Activated T-cell treated with anti-CD3 and anti-CD28 coated beads for 24 hours (primary cell): ENCODE data around the gene TNFRSF1B.

ENCODE experiments used
- DNase-seq: peaks from one replicate; pipeline ENCODE4 v3.0.0-alpha.2; 2020; ENCODE audit warnings: low read depth

TNFRSF1B gene

DNA sequence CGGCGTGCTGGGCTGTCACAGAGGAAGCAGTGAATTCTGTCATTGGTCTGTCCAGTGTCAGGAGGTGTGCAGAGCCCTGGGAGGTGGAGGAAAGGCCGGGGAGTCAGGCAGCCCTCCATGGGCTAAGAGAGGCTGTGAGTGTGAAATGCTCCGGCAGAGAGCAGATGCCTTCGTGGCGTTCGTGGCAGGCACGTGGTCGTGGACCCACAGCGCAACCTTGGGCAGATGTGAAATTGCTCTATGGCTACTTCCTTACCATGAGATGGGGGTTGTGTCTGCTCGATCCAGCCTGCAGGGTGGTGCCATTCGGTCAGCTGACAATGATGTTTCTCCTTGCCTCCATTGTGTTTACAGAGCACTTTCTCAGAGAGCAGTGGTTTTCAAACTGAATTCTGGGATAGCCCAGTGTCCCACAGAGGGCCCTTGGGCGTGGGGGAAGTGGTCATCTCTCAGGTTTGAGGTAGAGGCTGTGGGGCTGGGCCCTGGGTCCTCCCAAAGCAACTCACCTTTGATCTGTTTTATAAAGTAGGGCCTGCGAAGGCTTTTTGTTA, 27.9 kb downstream of the TNFRSF1B start:
- DNase-seq: no peak

- no peak for DNase-seq
These were observed 28.6 kb downstream of the TNFRSF1B start for GRCh38 chr1:12195416-12195815.

GRCh38 chr1:12196641-12197482, 30.1 kb downstream of the TNFRSF1B start:
- no peak for DNase-seq

- no peak for DNase-seq
These were observed 30.7 kb downstream of the TNFRSF1B start for GRCh38 chr1:12197483-12197880.

DNA sequence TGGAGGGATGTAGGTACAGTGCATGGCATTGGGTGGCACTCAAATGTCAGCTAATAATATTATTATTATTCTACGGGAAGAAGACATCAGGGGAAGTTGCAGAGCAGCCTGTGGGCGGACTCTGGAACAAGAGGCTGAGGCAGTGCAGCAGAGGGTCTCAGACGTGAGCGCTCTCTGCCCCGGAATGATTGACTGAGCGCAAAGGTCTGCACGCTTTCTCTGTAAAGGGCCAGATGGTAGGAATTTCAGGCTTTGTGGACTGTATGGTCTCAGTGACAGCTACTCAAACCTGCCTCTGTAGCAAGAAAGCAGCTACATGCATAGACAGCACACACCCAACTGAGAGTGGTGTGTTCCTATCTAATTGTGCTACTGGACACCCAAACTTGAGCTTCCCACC, 33.4 kb downstream of the TNFRSF1B start:
- DNase-seq: no peak

GRCh38 chr1:12201352-12202189, 34.8 kb downstream of the TNFRSF1B start:
- DNase-seq: no peak

DNA sequence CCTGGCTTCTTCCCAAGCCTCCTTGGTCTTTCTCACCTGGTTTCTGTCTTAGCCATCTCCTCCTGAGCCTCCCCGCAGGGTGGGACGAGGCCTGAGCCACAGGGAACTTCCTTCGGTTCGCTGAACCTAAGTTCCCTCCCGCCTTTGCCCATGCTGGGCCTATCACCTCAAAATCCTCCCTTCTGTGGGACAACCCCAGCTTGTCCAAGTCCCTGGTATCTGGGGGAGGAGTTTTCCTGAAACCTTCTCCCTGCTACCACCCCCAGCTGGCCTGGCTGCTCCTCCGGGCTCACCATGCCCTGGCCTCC, 35.4 kb downstream of the TNFRSF1B start:
- DNase-seq: no peak

- DNase-seq: no peak
These were observed 35.8 kb downstream of the TNFRSF1B start for GRCh38 chr1:12202577-12202976.

DNA sequence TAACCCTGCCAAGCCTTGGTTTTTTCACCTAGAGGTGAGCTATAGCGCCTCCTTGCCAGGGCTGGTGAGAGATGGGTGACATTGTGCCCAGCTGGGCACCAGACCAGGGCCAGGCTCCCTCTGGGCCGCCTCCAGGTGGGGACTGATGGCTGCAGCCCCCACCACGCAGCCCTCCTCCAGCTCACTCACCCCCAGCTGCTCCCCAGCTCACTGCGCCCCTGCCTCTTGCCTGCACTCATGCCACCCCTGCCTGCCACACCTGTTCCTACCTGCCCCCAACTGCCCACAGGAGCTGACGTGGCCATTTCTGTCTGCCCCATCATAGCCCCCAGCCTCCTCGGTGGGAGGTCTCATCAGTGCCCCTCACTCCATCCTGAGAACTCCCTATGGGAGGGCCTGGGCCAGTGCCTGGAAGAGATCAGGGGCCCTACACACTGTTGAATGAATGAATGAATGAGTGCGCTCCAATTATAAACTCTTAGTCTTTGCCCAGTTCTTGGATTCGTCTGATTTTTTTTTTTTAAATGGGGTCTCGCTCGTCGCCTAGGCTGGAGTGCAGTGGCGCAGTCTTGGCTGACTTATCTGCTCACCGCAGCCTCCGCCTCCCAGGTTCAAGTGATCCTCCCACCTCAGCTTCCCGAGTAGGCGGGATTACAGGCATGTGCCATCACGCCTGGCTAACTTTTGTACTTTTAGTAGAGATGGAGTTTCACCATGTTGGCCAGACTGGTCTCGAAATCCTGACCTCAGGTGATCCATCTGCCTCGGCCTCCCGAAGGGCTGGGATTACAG, 36.6 kb downstream of the TNFRSF1B start:
- no peak for DNase-seq

GRCh38 chr1:12204140-12204539, 37.3 kb downstream of the TNFRSF1B start:
- DNase-seq: peak; percentile 55

- no peak for DNase-seq
These were observed 38.2 kb downstream of the TNFRSF1B start for GRCh38 chr1:12204754-12205658.

DNA sequence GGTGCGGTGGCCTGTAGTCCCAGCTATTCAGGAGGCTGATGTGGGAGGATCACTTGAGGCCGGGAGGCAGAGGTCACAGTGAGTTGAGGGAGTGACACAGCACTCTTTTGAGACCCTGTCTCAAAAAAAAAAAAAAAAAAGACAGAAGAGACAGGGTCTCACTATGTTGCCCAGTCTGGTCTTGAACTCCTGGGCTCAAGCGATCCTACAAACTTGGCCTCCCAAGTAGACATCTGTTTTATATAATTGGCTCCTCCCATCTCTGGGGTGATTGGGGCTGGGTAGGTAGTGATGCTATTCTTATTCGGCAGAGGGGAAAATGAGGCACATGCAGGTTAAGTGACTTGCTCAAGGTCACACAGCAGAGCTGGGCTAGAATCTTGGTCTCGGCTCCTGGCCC, 39.4 kb downstream of the TNFRSF1B start:
- no peak for DNase-seq

DNA sequence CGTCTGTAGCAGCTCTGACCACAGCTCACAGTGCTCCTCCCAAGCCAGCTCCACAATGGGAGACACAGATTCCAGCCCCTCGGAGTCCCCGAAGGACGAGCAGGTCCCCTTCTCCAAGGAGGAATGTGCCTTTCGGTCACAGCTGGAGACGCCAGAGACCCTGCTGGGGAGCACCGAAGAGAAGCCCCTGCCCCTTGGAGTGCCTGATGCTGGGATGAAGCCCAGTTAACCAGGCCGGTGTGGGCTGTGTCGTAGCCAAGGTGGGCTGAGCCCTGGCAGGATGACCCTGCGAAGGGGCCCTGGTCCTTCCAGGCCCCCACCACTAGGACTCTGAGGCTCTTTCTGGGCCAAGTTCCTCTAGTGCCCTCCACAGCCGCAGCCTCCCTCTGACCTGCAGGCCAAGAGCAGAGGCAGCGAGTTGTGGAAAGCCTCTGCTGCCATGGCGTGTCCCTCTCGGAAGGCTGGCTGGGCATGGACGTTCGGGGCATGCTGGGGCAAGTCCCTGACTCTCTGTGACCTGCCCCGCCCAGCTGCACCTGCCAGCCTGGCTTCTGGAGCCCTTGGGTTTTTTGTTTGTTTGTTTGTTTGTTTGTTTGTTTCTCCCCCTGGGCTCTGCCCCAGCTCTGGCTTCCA, 40.1 kb downstream of the TNFRSF1B start:
- DNase-seq: no peak

GRCh38 chr1:12208271-12208670, 41.5 kb downstream of the TNFRSF1B start:
- no peak for DNase-seq

DNA sequence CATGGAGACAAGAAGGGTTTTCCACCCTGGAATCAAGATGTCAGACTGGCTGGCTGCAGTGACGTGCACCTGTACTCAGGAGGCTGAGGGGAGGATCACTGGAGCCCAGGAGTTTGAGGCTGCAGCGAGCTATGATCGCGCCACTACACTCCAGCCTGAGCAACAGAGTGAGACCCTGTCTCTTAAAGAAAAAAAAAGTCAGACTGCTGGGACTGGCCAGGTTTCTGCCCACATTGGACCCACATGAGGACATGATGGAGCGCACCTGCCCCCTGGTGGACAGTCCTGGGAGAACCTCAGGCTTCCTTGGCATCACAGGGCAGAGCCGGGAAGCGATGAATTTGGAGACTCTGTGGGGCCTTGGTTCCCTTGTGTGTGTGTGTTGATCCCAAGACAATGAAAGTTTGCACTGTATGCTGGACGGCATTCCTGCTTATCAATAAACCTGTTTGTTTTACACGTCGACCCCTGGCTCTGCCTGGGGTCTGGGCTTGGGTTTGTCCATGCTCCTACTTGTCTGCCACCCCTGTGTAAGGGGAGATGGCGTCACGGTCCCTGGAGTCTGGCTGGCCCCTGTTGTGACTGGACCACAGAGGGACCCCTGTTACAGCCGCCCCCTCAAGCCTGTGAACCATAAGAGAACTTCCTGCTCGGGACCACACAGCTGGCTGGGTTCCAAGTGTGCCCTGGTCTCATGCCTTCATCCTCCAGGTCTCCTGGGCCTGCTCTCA, 42.1 kb downstream of the TNFRSF1B start:
- peak; percentile 79 for DNase-seq

- DNase-seq: no peak
These were observed 42.7 kb downstream of the TNFRSF1B start for GRCh38 chr1:12209495-12209832.

DNA sequence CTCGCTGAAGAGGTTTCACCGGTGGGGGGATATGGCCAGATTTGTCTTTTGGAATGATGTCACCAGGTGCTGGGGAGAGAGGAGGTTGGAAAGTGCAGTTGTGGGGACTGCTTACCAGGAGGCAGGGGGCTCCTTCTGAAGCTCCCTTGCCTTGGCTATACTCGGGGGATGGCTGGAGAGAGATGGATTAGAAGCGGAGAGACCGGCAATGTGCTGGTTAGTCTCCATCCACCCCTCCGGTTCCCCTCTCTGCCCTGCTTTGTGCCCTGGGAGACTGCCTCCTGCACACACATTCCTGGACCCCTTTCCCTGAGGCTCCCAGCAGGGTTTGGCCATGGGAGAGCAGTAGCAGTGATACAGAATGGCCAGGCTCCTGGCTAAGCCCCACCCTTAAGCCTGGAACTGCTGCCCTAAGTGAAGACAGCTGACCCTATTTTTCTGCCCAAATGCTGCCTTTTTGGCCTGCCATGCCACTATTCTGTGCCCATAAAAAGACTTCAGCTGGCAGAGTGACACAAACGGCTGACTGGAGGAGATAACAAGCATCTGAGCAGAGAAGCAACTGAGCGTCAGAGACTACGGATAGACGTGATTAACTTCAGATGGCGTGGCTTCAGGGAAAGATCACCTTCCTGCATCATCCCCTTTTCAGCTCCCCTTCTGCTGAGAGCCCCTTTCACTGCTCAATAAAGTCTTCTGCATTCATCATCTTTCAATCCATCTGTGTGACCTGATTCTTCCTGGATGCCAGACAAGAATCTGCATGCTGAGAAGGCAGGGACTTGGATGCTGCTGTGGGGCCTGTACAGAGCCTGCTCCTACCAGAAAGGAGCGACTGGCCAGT, 48.5 kb downstream of the TNFRSF1B start:
- DNase-seq: no peak

DNA sequence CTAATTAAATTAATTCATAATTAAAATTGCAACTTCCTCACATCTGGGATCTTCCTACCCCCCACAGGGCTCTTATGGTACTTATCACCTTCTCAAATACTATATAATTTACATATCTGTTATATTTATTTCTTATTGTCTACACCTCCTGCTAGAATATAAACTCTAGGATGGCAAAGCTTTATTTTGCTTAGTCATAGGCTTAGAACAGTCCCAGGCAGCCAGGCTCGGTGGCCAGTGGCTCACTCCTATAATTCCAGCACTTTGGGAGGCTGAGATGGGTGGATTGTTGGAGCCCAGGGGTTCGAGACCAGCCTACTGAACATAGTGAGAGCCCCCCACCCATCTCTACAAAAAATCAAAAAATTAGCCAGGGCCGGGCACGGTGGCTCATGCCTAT, 53.0 kb downstream of the TNFRSF1B start:
- no peak for DNase-seq

DNA sequence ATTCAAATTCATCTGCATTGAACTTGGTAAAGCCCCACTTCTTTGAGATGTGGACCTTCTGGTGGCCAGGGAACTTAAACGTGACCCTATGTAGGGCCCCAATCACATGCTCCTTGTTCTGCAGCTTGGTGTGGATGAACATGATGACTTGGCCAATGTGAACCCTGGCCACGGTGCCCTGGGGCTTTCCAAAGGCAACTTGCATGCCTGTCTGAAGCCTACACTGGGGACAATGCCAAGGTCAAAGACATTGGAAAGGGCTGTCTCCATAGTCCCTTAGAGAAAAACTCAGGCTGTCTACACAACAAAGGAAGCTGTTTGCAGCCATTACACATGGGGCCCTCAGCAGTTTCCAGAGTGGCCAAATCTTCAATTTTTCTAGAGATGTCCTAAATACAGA, 54.1 kb downstream of the TNFRSF1B start:
- DNase-seq: no peak
